CD4-positive, alpha-beta T cell treated with Interleukin-15 for 1 hour (primary cell): Measurements from ENCODE around the gene ANXA4.
A peak's percentile ranks its signal among the peaks of the same experiment; 100 is the strongest.

Experiments
- DNase-seq: peaks from one replicate; pipeline ENCODE4 v3.0.0-alpha.2; 2020

The ANXA4 gene

GRCh38 chr2:69741575-69742321, at the start of gene ANXA4:
Gene ANXA4, plus strand, starts transcription at chr2:69742134. Its CDS starts 39,432 bp downstream, at chr2:69781566.
- DNase-seq, result peak; percentile 48

- DNase-seq, result no peak
Observed at GRCh38 chr2:69692424-69692823, 49.5 kb upstream of the ANXA4 start.

- DNase-seq, result peak; percentile 71
Observed at GRCh38 chr2:69693059-69693774, 48.7 kb upstream of the ANXA4 start.

- peak; percentile 47 for DNase-seq
Observed at GRCh38 chr2:69693775-69694450, 48.0 kb upstream of the ANXA4 start.

- DNase-seq, result no peak
Observed at GRCh38 chr2:69694894-69695849, 46.8 kb upstream of the ANXA4 start.

GRCh38 chr2:69695850-69696216, 46.1 kb upstream of the ANXA4 start:
- no peak for DNase-seq

GRCh38 chr2:69700381-69700780, 41.6 kb upstream of the ANXA4 start:
- DNase-seq, result no peak

GRCh38 chr2:69701100-69701945, 40.6 kb upstream of the ANXA4 start:
- DNase-seq, result no peak

- DNase-seq, result no peak
Observed at GRCh38 chr2:69703189-69703588, 38.7 kb upstream of the ANXA4 start.

- no peak for DNase-seq
Observed at GRCh38 chr2:69704446-69704845, 37.5 kb upstream of the ANXA4 start.

- DNase-seq, result no peak
Observed at GRCh38 chr2:69709290-69709689, 32.6 kb upstream of the ANXA4 start.

- no peak for DNase-seq
Observed at GRCh38 chr2:69711971-69712370, 30.0 kb upstream of the ANXA4 start.

- no peak for DNase-seq
Observed at GRCh38 chr2:69714024-69714423, 27.9 kb upstream of the ANXA4 start.

GRCh38 chr2:69714539-69715220, 27.3 kb upstream of the ANXA4 start:
- DNase-seq, result peak; percentile 82

GRCh38 chr2:69715964-69716363, 26.0 kb upstream of the ANXA4 start:
- no peak for DNase-seq

- DNase-seq, result no peak
Observed at GRCh38 chr2:69716555-69717120, 25.3 kb upstream of the ANXA4 start.

- DNase-seq, result no peak
Observed at GRCh38 chr2:69717186-69717585, 24.7 kb upstream of the ANXA4 start.

- no peak for DNase-seq
Observed at GRCh38 chr2:69717861-69718273, 24.1 kb upstream of the ANXA4 start.

- no peak for DNase-seq
Observed at GRCh38 chr2:69718338-69718965, 23.5 kb upstream of the ANXA4 start.

GRCh38 chr2:69720404-69720803, 21.5 kb upstream of the ANXA4 start:
- no peak for DNase-seq
